ENCODE measurements around the gene DDX24.

The DDX24 gene

DNA sequence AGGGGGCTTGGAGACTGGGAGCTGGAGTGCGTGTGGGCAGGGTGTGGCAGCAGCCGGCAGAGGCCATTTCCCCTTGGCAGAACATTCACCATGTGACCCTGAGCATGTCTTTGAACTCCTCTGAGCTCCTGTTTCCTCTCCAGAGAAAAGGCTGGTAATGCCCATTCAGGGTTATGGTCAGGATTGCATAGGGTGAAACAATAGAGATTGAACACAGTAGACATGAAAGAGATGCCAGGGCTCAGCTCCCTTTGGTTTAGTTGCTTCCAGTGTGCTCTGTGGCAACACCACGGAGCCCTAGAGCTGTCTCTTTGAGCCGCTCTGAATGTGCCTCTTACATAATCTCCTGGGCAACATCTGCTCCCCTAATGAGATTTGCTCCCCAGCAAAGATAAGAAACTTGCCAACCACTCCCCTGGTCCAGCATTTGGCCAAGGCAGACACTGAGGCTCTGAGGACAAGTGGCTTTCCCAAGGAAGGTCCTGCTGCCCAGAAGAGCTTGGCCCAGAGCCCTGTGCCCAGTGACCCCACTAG lies 34.1 kb upstream of the DDX24 start:
- TF ChIP-seq CTCF (IDR thresholded peaks at IDR 0.05; ENCODE audit: control insufficient read depth, extremely low read depth, insufficient read depth), result no peak
- DNase-seq (ENCODE audit: low read depth), result no peak
- no peak overlapping the region for H3K4me3 ChIP-seq (ENCODE audit: low read depth, low read length)

GRCh38 chr14:94114589-94115057 lies 33.6 kb upstream of the DDX24 start:
- no peak overlapping the region for H3K4me3 ChIP-seq (ENCODE audit: low read depth, low read length)
- no peak for DNase-seq (ENCODE audit: low read depth)
- no peak for TF ChIP-seq CTCF (IDR thresholded peaks at IDR 0.05; ENCODE audit: control insufficient read depth, extremely low read depth, insufficient read depth)

GRCh38 chr14:94113908-94114588 lies 33.0 kb upstream of the DDX24 start:
- H3K4me3 ChIP-seq (ENCODE audit: low read depth, low read length), result no peak overlapping the region
- DNase-seq (ENCODE audit: low read depth), result no peak
- TF ChIP-seq CTCF (IDR thresholded peaks at IDR 0.05; ENCODE audit: control insufficient read depth, extremely low read depth, insufficient read depth), result no peak

GRCh38 chr14:94113490-94113889 lies 32.5 kb upstream of the DDX24 start:
- no peak for DNase-seq (ENCODE audit: low read depth)
- no peak for TF ChIP-seq CTCF (IDR thresholded peaks at IDR 0.05; ENCODE audit: control insufficient read depth, extremely low read depth, insufficient read depth)
- no peak overlapping the region for H3K4me3 ChIP-seq (ENCODE audit: low read depth, low read length)

DNA sequence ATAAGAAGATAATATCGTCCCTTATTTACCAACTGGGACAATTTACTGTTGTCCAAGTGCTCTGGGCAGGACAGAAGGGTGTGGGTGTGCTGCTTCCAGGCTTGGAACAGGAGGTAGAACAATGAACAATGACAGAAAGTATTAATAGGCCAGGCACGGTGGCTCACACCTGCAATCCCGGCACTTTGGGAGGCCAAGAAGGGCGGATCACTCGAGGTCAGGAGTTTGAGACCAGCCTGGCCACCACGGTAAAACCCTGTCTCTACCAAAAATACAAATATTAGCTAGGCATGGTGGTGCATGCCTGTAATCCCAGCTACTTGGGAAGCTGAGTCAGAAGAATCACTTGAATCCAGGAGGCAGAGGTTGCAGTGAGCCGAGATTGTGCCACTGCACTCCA lies 32.1 kb upstream of the DDX24 start:
- H3K4me3 ChIP-seq (ENCODE audit: low read depth, low read length), result no peak overlapping the region
- TF ChIP-seq CTCF (IDR thresholded peaks at IDR 0.05; ENCODE audit: control insufficient read depth, extremely low read depth, insufficient read depth), result no peak
- DNase-seq (ENCODE audit: low read depth), result no peak

DNA sequence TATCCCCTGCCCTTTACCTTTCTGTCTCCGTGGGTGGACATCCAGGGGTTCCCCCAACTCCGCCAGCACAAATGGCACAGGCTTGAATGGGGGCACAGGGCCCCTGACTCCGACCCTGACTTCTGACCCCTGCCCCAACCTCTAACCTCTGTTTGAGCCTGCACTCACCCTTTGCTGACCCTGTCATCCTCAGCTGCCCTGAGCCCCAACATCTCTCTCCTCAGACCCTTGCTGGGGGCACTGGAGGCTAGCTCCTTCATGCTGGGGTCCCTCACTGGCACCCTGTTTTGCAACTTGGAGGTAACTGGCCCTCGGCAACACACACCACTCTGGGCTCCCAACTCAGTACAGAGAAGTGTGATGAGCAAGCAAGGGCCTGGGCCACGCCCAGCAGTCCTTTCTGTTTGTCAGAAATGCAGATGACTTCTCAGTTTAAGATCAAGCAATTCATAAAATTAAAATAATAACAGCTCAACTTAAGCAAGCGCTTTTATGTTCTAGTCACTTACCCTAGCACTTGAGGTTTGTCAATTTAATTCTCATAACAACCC lies 31.6 kb upstream of the DDX24 start:
- TF ChIP-seq CTCF (IDR thresholded peaks at IDR 0.05; ENCODE audit: control insufficient read depth, extremely low read depth, insufficient read depth), result no peak
- DNase-seq (ENCODE audit: low read depth), result no peak
- H3K4me3 ChIP-seq (ENCODE audit: low read depth, low read length), result no peak overlapping the region

All from LNCaP clone FGC (cell line).